Astrocyte (in vitro differentiated cells and primary cell): ENCODE data around the gene HTR3D.
"Not testable (repeated sequence)": the region's sequence is repeated elsewhere in the genome, so short reads cannot be mapped to it uniquely, and the experiment has no call there.

Experiments
- EZH2 ChIP-seq: IDR thresholded peaks from 2 replicates; pipeline ENCODE4 v1.6.1; 2012; ENCODE audit warnings: mild to moderate bottlenecking, low read length, inconsistent platforms; ENCODE audit not compliant: insufficient read depth
- TF ChIP-seq, protein P1 (sequence below): IDR thresholded peaks from 2 replicates; pipeline ENCODE4 v1.5.1; 2011; ENCODE audit warnings: low read depth, mild to moderate bottlenecking, inconsistent platforms, low read length, moderate library complexity; ENCODE audit not compliant: insufficient read depth

DNA sequence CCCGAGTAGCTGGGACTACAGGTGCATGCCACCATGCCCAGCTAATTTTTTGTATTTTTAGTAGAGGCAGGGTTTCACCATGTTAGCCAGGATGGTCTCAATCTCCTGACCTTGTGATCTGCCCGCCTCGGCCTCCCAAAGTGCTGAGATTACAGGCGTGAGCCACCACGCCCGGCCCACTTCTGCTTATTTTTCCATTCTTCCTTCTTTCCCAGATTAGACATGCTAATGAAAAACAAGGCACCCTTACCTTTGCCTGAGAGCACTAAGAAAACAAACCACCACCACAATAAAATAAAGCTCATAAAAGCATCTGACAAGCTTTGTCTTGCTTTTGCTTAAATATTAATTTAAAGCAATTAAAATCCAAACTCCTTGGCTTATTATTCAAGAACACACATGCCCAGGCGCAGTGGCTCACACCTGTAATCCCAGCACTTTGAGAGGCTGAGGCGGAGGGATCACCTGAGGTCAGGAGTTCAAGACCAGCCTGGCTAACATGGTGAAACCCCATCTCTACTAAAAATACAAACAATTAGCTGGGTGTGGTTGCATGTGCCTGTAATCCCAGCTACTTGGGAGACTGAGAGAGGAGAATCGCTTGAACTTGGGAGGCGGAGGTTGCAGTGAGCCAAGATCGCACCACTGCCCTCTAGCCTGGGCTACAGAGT lies 24.3 kb upstream of the HTR3D start:
- TF ChIP-seq, protein P1, sequence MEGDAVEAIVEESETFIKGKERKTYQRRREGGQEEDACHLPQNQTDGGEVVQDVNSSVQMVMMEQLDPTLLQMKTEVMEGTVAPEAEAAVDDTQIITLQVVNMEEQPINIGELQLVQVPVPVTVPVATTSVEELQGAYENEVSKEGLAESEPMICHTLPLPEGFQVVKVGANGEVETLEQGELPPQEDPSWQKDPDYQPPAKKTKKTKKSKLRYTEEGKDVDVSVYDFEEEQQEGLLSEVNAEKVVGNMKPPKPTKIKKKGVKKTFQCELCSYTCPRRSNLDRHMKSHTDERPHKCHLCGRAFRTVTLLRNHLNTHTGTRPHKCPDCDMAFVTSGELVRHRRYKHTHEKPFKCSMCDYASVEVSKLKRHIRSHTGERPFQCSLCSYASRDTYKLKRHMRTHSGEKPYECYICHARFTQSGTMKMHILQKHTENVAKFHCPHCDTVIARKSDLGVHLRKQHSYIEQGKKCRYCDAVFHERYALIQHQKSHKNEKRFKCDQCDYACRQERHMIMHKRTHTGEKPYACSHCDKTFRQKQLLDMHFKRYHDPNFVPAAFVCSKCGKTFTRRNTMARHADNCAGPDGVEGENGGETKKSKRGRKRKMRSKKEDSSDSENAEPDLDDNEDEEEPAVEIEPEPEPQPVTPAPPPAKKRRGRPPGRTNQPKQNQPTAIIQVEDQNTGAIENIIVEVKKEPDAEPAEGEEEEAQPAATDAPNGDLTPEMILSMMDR = not testable (repeated sequence)
- TF ChIP-seq EZH2 = not testable (repeated sequence)
